Omental fat pad (tissue), 4 donors: ENCODE measurements around the gene INTS3. TPM values are rescaled to one million over a fixed set of nuclear protein-coding genes. Genes with fewer than 3 reads are reported as not detected.

Experiments used
- ATAC-seq: fragments of 150-250 bp; one replicate; pipeline ENCODE4 v1.9.1; 2016; ENCODE audit warnings: mild to moderate bottlenecking, moderate library complexity; ENCODE audit not compliant: low FRiP score
- DNase-seq: peaks from one replicate; pipeline ENCODE4 v3.0.0-alpha.2; 2019; ENCODE audit warnings: low spot score
- CTCF ChIP-seq, 3 donors: fragments of 450-650 bp; IDR thresholded peaks; one replicate each; pipeline ENCODE4 v1.5.1; 2016 to 2017; ENCODE audit warnings: antibody characterized with exemption in 3 of 3, mild to moderate bottlenecking in 3 of 3, moderate library complexity in 2 of 3
- total RNA-seq, 4 donors: library from RNA; depleted of rRNA; stranded (reverse); fragments of >200 nt; gene quantifications; one replicate each; pipeline ENCODE4 v1.1.0, GENCODE V29; 2016

The INTS3 gene
- total RNA-seq, 4 donors from 2014 or later = 28.6 to 65.3 (median 34.8) TPM

DNA sequence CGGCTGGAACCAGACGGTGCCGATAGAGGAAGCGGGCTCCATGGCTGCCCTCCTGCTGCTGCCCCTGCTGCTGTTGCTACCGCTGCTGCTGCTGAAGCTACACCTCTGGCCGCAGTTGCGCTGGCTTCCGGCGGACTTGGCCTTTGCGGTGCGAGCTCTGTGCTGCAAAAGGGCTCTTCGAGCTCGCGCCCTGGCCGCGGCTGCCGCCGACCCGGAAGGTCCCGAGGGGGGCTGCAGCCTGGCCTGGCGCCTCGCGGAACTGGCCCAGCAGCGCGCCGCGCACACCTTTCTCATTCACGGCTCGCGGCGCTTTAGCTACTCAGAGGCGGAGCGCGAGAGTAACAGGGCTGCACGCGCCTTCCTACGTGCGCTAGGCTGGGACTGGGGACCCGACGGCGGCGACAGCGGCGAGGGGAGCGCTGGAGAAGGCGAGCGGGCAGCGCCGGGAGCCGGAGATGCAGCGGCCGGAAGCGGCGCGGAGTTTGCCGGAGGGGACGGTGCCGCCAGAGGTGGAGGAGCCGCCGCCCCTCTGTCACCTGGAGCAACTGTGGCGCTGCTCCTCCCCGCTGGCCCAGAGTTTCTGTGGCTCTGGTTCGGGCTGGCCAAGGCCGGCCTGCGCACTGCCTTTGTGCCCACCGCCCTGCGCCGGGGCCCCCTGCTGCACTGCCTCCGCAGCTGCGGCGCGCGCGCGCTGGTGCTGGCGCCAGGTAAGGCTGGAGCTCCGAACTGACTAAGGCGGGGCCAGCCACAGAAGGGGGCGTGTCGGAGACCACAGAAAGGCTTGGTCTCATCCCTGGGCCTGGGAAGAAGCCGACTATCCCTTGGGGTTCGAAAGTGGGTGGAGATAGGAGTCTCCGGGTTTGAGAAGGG is 47.8 kb downstream of the INTS3 start:
- peak; percentile 50 for ATAC-seq
- TF ChIP-seq CTCF (IDR thresholded peaks at IDR 0.05) = no peak
- DNase-seq = no peak

- no peak for TF ChIP-seq CTCF (IDR thresholded peaks at IDR 0.05)
- no peak for DNase-seq
- no peak for ATAC-seq
Observed at GRCh38 chr1:153776352-153776751, 48.5 kb downstream of the INTS3 start.

DNA sequence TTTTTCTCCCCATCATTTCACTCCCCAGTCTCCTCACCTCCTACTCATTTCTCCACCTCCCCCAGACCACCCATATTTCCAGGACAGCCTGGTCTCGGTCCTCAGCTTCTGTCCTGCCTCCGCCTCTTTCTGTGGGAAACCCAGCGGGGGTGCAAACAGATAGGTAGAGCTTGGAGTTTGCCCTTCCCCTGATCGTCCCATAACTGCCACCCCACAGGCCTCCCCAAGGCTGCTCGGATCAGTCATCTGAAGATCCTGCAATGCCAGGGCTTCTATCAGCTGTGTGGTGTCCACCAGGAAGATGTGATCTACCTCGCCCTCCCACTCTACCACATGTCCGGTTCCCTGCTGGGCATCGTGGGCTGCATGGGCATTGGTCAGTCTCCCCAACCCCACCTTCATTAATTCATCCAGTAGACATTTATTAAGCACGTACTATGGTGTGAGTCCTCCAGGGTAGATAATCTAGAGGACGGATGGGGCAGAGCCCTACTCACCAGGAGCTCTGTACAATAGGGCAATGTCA is 49.1 kb downstream of the INTS3 start:
- ATAC-seq (no peak), DNase-seq (no peak)
- no peak for TF ChIP-seq CTCF (IDR thresholded peaks at IDR 0.05)

- ATAC-seq = no peak
- no peak for DNase-seq
- no peak for TF ChIP-seq CTCF (IDR thresholded peaks at IDR 0.05)
Observed at GRCh38 chr1:153777648-153778047, 49.8 kb downstream of the INTS3 start.

DNA sequence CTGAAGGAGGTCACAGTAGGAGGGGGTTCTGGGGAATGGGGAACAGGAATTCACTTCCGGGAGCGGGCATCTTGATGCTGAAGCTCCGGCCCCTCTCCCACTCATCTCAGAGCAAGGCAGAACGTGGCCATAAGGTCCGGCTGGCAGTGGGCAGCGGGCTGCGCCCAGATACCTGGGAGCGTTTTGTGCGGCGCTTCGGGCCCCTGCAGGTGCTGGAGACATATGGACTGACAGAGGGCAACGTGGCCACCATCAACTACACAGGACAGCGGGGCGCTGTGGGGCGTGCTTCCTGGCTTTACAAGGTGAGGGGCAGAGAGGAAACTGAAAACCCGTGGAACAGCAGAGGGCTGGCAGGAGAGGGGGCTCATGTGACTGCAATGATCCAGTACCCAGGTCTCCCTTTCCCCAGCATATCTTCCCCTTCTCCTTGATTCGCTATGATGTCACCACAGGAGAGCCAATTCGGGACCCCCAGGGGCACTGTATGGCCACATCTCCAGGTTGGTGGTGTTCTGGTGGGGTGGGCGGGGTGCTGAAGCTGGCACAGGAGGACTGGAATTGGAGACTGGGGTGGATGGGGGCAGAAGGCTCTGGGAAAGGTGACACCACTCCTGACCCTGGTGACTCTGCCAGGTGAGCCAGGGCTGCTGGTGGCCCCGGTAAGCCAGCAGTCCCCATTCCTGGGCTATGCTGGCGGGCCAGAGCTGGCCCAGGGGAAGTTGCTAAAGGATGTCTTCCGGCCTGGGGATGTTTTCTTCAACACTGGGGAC is 50.4 kb downstream of the INTS3 start:
- TF ChIP-seq CTCF (IDR thresholded peaks at IDR 0.05) = no peak
- no peak for DNase-seq
- no peak for ATAC-seq

DNA sequence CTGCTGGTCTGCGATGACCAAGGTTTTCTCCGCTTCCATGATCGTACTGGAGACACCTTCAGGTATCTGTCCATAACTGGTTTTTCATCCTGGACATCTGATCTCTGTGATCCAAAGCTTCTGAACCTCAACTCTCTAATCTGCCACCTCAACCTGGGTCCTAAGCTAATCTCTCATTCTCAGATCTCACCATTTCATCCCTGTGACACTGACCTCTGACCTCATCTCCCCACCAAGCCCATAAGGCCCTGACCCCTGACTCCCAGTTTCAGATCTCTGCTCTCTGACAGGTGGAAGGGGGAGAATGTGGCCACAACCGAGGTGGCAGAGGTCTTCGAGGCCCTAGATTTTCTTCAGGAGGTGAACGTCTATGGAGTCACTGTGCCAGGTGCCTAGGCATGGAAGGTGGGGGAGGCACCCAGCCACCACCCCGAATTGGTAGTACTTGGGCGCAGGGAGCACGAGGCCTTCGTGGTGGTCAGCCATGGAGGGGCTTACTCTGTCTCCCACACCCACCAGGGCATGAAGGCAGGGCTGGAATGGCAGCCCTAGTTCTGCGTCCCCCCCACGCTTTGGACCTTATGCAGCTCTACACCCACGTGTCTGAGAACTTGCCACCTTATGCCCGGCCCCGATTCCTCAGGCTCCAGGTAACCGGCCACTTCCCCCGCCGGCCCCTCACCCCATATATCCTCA is 51.1 kb downstream of the INTS3 start:
- no peak for ATAC-seq
- no peak for DNase-seq
- no peak for TF ChIP-seq CTCF (IDR thresholded peaks at IDR 0.05)
